Measurements from ENCODE around the gene FAM83C.

The FAM83C gene

GRCh38 chr20:35274172-35275092 is 17.8 kb downstream of the FAM83C start:
- Histone ChIP-seq H3K4me1 (ENCODE audit: control insufficient read depth in 2 of 2, insufficient read depth in 2 of 2, low read length in 2 of 2) (peaks cover 14 to 15% of the 10 kb centered on the region in 2 donors), H3K27ac (ENCODE audit: low read depth in 2 of 2, low read length in 2 of 2) (no peak overlapping the region), H3K36me3 (ENCODE audit: control insufficient read depth in 2 of 2, insufficient read depth in 2 of 2, low read length in 2 of 2) (peaks cover 35 to 38% of the 10 kb centered on the region in 2 donors), H3K27me3 (ENCODE audit: control insufficient read depth in 2 of 2, insufficient read depth in 2 of 2, low read length in 2 of 2) (no peaks in the 10 kb centered on the region), H3K9ac (ENCODE audit: low read depth in 1 of 2, low read length in 2 of 2) (no peak overlapping the region), H3K9me3 (ENCODE audit: control insufficient read depth in 2 of 2, low read length in 2 of 2) (no peaks in the 10 kb centered on the region), H3K4me3 (ENCODE audit: low read length in 2 of 2) (no peak overlapping the region)

- peaks cover 27 to 30% of the 10 kb centered on the region in 2 donors for H3K36me3 ChIP-seq (ENCODE audit: control insufficient read depth in 2 of 2, insufficient read depth in 2 of 2, low read length in 2 of 2)
- no peaks in the 10 kb centered on the region for H3K27me3 ChIP-seq (ENCODE audit: control insufficient read depth in 2 of 2, insufficient read depth in 2 of 2, low read length in 2 of 2)
- no peak overlapping the region for H3K4me3 ChIP-seq (ENCODE audit: low read length in 2 of 2)
- no peak overlapping the region for H3K9ac ChIP-seq (ENCODE audit: low read depth in 1 of 2, low read length in 2 of 2)
- H3K4me1 ChIP-seq (ENCODE audit: control insufficient read depth in 2 of 2, insufficient read depth in 2 of 2, low read length in 2 of 2) = peaks cover 14% of the 10 kb centered on the region in 2 donors
- no peaks in the 10 kb centered on the region for H3K9me3 ChIP-seq (ENCODE audit: control insufficient read depth in 2 of 2, low read length in 2 of 2)
- H3K27ac ChIP-seq (ENCODE audit: low read depth in 2 of 2, low read length in 2 of 2) = no peak overlapping the region
These were observed 18.6 kb downstream of the FAM83C start for GRCh38 chr20:35273449-35274171.

- Histone ChIP-seq H3K4me3 (ENCODE audit: low read length in 2 of 2) (no peak overlapping the region), H3K9me3 (ENCODE audit: control insufficient read depth in 2 of 2, low read length in 2 of 2) (no peaks in the 10 kb centered on the region), H3K27ac (ENCODE audit: low read depth in 2 of 2, low read length in 2 of 2) (no peak overlapping the region), H3K27me3 (ENCODE audit: control insufficient read depth in 2 of 2, insufficient read depth in 2 of 2, low read length in 2 of 2) (no peaks in the 10 kb centered on the region), H3K4me1 (ENCODE audit: control insufficient read depth in 2 of 2, insufficient read depth in 2 of 2, low read length in 2 of 2) (peaks cover 5 to 11% of the 10 kb centered on the region in 2 donors), H3K9ac (ENCODE audit: low read depth in 1 of 2, low read length in 2 of 2) (no peak overlapping the region), H3K36me3 (ENCODE audit: control insufficient read depth in 2 of 2, insufficient read depth in 2 of 2, low read length in 2 of 2) (peaks cover 26 to 31% of the 10 kb centered on the region in 2 donors)
These were observed 20.3 kb downstream of the FAM83C start for GRCh38 chr20:35271904-35272303.

GRCh38 chr20:35271073-35271882 is 20.9 kb downstream of the FAM83C start:
- Histone ChIP-seq H3K36me3 (ENCODE audit: control insufficient read depth in 2 of 2, insufficient read depth in 2 of 2, low read length in 2 of 2) (peaks cover 23 to 31% of the 10 kb centered on the region in 2 donors), H3K27me3 (ENCODE audit: control insufficient read depth in 2 of 2, insufficient read depth in 2 of 2, low read length in 2 of 2) (no peaks in the 10 kb centered on the region), H3K4me1 (ENCODE audit: control insufficient read depth in 2 of 2, insufficient read depth in 2 of 2, low read length in 2 of 2) (peaks cover 0 to 5% of the 10 kb centered on the region in 2 donors), H3K27ac (ENCODE audit: low read depth in 2 of 2, low read length in 2 of 2) (no peak overlapping the region), H3K9ac (ENCODE audit: low read depth in 1 of 2, low read length in 2 of 2) (no peak overlapping the region), H3K9me3 (ENCODE audit: control insufficient read depth in 2 of 2, low read length in 2 of 2) (no peaks in the 10 kb centered on the region), H3K4me3 (ENCODE audit: low read length in 2 of 2) (no peak overlapping the region)

- Histone ChIP-seq H3K27me3 (ENCODE audit: control insufficient read depth in 2 of 2, insufficient read depth in 2 of 2, low read length in 2 of 2) (no peaks in the 10 kb centered on the region), H3K4me1 (ENCODE audit: control insufficient read depth in 2 of 2, insufficient read depth in 2 of 2, low read length in 2 of 2) (peaks cover 0 to 3% of the 10 kb centered on the region in 2 donors), H3K27ac (ENCODE audit: low read depth in 2 of 2, low read length in 2 of 2) (no peak overlapping the region), H3K9ac (ENCODE audit: low read depth in 1 of 2, low read length in 2 of 2) (no peak overlapping the region), H3K9me3 (ENCODE audit: control insufficient read depth in 2 of 2, low read length in 2 of 2) (no peaks in the 10 kb centered on the region), H3K4me3 (ENCODE audit: low read length in 2 of 2) (no peak overlapping the region), H3K36me3 (ENCODE audit: control insufficient read depth in 2 of 2, insufficient read depth in 2 of 2, low read length in 2 of 2) (peaks cover 20 to 26% of the 10 kb centered on the region in 2 donors)
These were observed 22.0 kb downstream of the FAM83C start for GRCh38 chr20:35270021-35270902.

- peaks cover 16 to 21% of the 10 kb centered on the region in 2 donors for H3K36me3 ChIP-seq (ENCODE audit: control insufficient read depth in 2 of 2, insufficient read depth in 2 of 2, low read length in 2 of 2)
- no peak overlapping the region for H3K4me3 ChIP-seq (ENCODE audit: low read length in 2 of 2)
- H3K9me3 ChIP-seq (ENCODE audit: control insufficient read depth in 2 of 2, low read length in 2 of 2) = no peaks in the 10 kb centered on the region
- H3K27ac ChIP-seq (ENCODE audit: low read depth in 2 of 2, low read length in 2 of 2) = peak overlapping the region in 1 of 2 donors; percentile 32
- peaks cover 0 to 3% of the 10 kb centered on the region in 2 donors for H3K4me1 ChIP-seq (ENCODE audit: control insufficient read depth in 2 of 2, insufficient read depth in 2 of 2, low read length in 2 of 2)
- no peaks in the 10 kb centered on the region for H3K27me3 ChIP-seq (ENCODE audit: control insufficient read depth in 2 of 2, insufficient read depth in 2 of 2, low read length in 2 of 2)
- H3K9ac ChIP-seq (ENCODE audit: low read depth in 1 of 2, low read length in 2 of 2) = no peak overlapping the region
These were observed 23.0 kb downstream of the FAM83C start for GRCh38 chr20:35269055-35269781.

GRCh38 chr20:35267092-35267491 is 25.1 kb downstream of the FAM83C start:
- H3K36me3 ChIP-seq (ENCODE audit: control insufficient read depth in 2 of 2, insufficient read depth in 2 of 2, low read length in 2 of 2) = peaks cover 16 to 20% of the 10 kb centered on the region in 2 donors
- H3K27ac ChIP-seq (ENCODE audit: low read depth in 2 of 2, low read length in 2 of 2) = no peak overlapping the region
- peaks cover 12 to 13% of the 10 kb centered on the region in 2 donors for H3K4me1 ChIP-seq (ENCODE audit: control insufficient read depth in 2 of 2, insufficient read depth in 2 of 2, low read length in 2 of 2)
- no peaks in the 10 kb centered on the region for H3K27me3 ChIP-seq (ENCODE audit: control insufficient read depth in 2 of 2, insufficient read depth in 2 of 2, low read length in 2 of 2)
- no peak overlapping the region for H3K9ac ChIP-seq (ENCODE audit: low read depth in 1 of 2, low read length in 2 of 2)
- no peak overlapping the region for H3K4me3 ChIP-seq (ENCODE audit: low read length in 2 of 2)
- H3K9me3 ChIP-seq (ENCODE audit: control insufficient read depth in 2 of 2, low read length in 2 of 2) = no peaks in the 10 kb centered on the region

GRCh38 chr20:35264755-35265154 is 27.5 kb downstream of the FAM83C start:
- Histone ChIP-seq H3K9ac (ENCODE audit: low read depth in 1 of 2, low read length in 2 of 2) (no peak overlapping the region), H3K4me3 (ENCODE audit: low read length in 2 of 2) (no peak overlapping the region), H3K9me3 (ENCODE audit: control insufficient read depth in 2 of 2, low read length in 2 of 2) (no peaks in the 10 kb centered on the region), H3K27ac (ENCODE audit: low read depth in 2 of 2, low read length in 2 of 2) (no peak overlapping the region), H3K4me1 (ENCODE audit: control insufficient read depth in 2 of 2, insufficient read depth in 2 of 2, low read length in 2 of 2) (peaks cover 12% of the 10 kb centered on the region in 2 donors), H3K36me3 (ENCODE audit: control insufficient read depth in 2 of 2, insufficient read depth in 2 of 2, low read length in 2 of 2) (peaks cover 4 to 15% of the 10 kb centered on the region in 2 donors), H3K27me3 (ENCODE audit: control insufficient read depth in 2 of 2, insufficient read depth in 2 of 2, low read length in 2 of 2) (no peaks in the 10 kb centered on the region)
